RWPE1 (cell line): ENCODE data around the gene KASH5.

ENCODE experiments used
- CTCF ChIA-PET: fragments of 350-600 bp; sonication (Branson Sonifier 250); formaldehyde crosslinking; extraction: SDS; loops from one replicate; lab custom pipeline; 2021; lab: Yijun Ruan, JAX
- POLR2A ChIA-PET: fragments of 400-600 bp; formaldehyde crosslinking; extraction: SDS; loops from one replicate; lab custom pipeline; 2020; ENCODE audit warnings: antibody characterized with exemption; ENCODE audit not compliant: low non-redundant PET; lab: Yijun Ruan, JAX
- DNase-seq: peaks from one replicate; pipeline ENCODE4 v3.0.0; 2012; ENCODE audit warnings: low spot score
- H3K27ac ChIP-seq: fragments of 450-650 bp; 2 replicates; pipeline ENCODE4 v1.5.1; 2017
- CTCF ChIP-seq: fragments of 450-650 bp; conservative IDR thresholded peaks from 2 replicates; pipeline ENCODE4 v1.5.1; 2017; ENCODE audit warnings: low read depth, mild to moderate bottlenecking

KASH5 gene

GRCh38 chr19:49403404-49404187 lies 15.5 kb downstream of the KASH5 start:
- H3K27ac ChIP-seq, result peak overlapping the region; percentile 39
- no peak for TF ChIP-seq CTCF
- no peak for DNase-seq
- CTCF ChIA-PET, result interaction anchor here (0.7 kb wide), 1 partner anchor 12 kb away, joined by 3 read pairs; no protein-coding TSS in a partner anchor
- POLR2A ChIA-PET, result no interaction called here

- ChIA-PET POLR2A (interaction anchor here (0.6 kb wide), 2 partner anchors 22 to 45 kb away, joined by 4 read pairs; no protein-coding TSS in a partner anchor), CTCF (interaction anchor here (0.7 kb wide), 1 partner anchor 19 kb away, joined by 3 read pairs; the partner anchor contains the start of gene KASH5)
- no peak overlapping the region for H3K27ac ChIP-seq
- no peak for DNase-seq
- no peak for TF ChIP-seq CTCF
Observed at GRCh38 chr19:49407079-49407478, 19.0 kb downstream of the KASH5 start.

GRCh38 chr19:49407482-49408015 lies 19.5 kb downstream of the KASH5 start:
- H3K27ac ChIP-seq, result no peak overlapping the region
- ChIA-PET CTCF (no interaction called here), POLR2A (interaction anchor here (0.6 kb wide), 1 partner anchor 45 kb away, joined by 4 read pairs; no protein-coding TSS in a partner anchor)
- no peak for DNase-seq
- TF ChIP-seq CTCF, result no peak

- ChIA-PET CTCF (no interaction called here), POLR2A (no interaction called here)
- TF ChIP-seq CTCF, result no peak
- DNase-seq, result no peak
- H3K27ac ChIP-seq, result no peak overlapping the region
Observed at GRCh38 chr19:49408816-49409440, 20.9 kb downstream of the KASH5 start.

- POLR2A ChIA-PET, result no interaction called here
- CTCF ChIA-PET, result no interaction called here
- H3K27ac ChIP-seq, result no peak overlapping the region
- TF ChIP-seq CTCF, result no peak
- DNase-seq, result no peak
Observed at GRCh38 chr19:49409441-49410029, 21.5 kb downstream of the KASH5 start.
